Stimulated activated CD4-positive, alpha-beta T cell treated with anti-CD3 and anti-CD28 coated beads, Interleukin-1b, Interleukin-23, amount 100 ng/mL, for 48 hours (primary cell): ENCODE results near the gene KITLG.
"Not testable (repeated sequence)": the region's sequence is repeated elsewhere in the genome, so short reads cannot be mapped to it uniquely, and the experiment has no call there.

Experiments used
- DNase-seq: peaks from one replicate; pipeline ENCODE4 v3.0.0-alpha.2; 2020

KITLG gene, protein sequence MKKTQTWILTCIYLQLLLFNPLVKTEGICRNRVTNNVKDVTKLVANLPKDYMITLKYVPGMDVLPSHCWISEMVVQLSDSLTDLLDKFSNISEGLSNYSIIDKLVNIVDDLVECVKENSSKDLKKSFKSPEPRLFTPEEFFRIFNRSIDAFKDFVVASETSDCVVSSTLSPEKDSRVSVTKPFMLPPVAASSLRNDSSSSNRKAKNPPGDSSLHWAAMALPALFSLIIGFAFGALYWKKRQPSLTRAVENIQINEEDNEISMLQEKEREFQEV

DNA sequence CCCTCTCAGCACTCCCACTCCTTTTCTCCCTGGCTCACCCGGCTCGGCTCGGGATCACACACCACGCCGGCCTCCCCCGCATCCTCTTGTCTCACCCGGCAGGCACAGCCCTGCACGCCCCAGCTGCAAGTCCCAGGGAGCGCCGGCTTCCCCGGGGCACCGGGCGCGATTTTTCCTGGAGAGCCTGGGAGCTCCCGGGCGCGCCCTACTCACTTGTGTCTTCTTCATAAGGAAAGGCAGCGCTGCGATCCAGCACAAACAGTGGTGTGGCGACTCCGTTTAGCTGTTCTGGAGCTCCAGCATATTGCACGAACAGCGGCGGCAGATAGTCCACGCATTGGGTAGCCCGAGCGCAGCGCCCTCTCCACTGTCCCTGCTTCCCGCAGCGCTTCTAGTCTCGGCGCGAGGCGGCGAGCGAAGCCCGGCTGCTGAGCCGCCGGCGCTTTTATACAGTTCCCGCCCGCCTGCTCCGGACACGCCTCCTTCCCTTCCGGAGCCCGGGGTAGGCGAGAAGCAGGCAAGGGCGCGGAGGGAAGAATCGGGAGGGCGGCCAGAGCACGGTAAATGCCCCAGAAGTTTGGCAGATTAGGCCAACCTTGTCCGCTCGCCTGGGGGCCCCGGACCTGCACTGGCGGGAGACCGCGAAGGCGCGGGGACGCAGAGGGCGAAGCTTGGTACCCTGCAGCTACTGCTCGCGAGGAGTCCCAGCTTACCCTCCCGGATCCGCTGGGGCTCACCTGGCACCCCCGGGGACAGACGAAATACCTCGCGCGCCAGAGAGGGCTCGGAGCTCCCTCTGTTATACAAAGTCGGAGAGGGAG, at the start of gene KITLG:
TSS of gene KITLG (minus strand) at position 421 of the 821 bp plus-strand sequence. CDS start at position 228, 193 bp downstream.
- DNase-seq: peak; percentile 30

DNA sequence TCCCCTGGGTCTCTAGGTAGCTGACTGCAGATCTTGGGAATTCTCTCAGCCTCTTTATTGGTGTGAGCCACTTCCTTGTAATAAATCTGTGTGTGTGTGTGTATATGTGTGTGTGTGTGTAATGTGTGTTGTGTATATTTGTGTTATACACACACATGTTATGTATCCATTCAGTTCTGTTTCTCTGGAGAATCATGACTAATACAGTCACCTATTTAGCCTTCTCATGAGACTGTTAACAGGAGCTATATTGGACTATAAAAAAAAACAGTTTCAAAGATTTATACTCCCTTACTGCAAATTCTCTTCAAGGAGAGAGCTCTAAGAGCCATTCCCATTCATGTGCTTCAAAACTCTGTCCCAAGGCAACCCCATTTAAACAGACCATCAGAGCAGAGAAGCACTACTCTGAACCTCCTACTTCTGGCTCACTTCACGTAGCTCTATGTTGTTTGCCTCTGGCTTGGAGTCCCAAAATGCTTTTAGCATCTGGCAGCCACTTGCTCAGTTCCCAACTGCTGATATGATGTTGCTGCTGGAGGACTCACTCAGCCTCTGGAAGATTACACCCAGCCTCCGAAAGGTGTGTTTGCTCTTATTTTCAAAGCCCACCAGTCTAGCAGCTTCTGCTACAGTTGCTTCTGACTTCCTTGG, 48.7 kb upstream of the KITLG start:
- no peak for DNase-seq

DNA sequence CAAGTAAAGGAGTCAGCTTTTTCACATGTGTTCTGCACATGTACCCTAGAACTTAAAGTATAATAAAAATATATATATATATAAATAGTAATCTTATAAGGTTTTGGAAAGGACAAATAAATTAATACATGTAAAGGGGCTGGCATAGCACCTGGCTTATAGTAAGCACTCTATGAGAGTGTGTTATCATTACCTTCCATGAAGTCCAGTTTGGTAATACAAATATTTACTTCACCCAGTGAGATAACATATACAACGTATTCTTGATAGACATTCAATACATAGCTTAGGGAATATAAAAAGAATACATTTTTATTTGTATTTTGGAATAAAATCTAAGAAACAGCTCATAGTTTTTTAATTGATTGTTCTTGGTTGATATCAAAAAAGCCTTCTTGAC, 47.8 kb upstream of the KITLG start:
- not testable (repeated sequence) for DNase-seq

DNA sequence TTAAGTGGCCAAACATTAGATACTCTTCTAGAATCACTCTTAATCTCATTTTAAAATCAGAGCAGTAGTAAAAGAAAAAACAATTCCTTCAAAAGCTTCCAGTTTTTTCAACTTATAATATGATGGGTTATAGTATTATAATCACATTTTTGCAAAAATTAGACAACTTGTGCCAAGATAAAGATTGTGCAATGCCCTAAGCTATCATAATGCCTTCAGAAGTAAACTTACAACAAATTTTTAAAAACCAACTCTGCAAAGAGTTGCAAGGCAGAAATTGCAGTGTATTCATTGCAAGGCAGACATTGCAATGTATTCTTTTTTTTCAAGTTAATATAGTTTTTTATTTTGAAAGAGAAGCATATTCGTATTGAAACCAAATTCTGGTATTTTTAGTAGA, 47.2 kb upstream of the KITLG start:
- DNase-seq: no peak

DNA sequence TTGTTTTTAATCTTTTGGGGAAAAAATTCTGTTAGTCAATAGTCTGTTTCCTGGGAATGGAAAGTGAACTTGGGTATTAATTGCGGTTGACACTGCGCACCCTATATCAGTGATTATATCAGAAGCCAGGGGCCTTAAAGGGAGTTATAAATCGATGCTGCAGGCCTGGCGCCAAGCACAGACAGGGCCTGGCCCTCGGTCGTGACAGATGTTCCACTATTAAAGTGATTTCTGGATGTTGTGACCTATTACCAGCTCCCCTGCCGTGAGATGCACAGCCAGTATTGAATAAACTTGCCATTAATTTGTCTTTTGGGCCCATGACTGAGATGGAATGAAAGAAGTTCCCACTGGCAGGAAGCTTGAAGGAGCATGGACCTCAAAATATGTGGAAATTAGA, 45.1 kb upstream of the KITLG start:
- no peak for DNase-seq

DNA sequence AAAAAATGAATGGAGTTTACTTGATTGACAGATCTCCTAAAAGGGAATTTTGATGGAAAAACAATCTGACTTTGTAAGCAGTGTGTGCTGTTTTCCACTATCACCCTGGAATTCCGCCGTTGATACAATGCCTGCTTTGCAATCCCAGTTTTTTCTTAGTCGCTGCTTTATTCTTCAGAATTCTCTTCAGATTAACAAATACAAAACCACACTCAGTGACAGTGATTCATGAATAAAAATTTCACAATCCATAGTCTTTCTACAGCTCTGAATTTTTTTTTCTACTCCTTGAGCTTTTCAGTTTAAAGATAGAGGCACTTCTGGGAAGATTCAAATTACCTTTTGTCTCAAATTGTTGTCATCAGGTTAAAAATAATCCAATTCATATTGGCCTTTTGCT, 44.6 kb upstream of the KITLG start:
- DNase-seq: no peak

DNA sequence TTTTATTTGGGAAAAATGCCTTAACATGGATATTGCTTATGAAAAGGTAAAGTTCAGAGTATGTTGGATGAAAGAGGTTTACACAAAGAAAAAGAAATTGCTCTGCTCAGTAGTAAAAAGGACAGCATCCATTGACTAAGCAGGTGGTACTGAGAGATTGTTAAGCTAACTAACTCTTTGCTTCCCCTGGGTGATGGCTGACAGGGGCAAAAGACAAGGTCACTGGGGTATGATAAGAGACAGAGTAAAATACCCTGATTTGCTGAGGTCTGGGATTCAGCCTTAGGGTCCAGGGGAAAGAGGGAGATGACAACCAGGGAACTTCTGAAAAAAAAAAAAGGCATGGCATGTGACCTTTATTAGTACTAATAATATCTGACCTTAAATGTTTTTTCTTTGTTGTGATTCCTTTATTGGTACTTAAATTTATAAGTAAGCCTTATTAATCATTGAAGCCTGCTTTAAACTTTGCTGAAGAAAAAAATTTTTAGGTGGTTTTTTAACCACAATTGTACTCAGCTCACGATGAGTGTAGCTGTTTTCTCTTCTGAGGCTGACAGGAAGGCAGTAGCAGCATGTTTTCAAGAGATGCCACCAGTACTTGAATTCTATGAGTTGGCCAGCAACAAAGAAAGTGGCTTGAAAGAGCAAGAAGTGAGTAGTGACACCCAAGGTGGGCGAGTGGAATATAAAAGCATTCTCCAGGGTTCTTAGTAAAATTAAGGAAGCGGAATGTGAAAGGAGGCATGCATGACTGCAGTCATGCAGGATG, 43.7 kb upstream of the KITLG start:
- no peak for DNase-seq

DNA sequence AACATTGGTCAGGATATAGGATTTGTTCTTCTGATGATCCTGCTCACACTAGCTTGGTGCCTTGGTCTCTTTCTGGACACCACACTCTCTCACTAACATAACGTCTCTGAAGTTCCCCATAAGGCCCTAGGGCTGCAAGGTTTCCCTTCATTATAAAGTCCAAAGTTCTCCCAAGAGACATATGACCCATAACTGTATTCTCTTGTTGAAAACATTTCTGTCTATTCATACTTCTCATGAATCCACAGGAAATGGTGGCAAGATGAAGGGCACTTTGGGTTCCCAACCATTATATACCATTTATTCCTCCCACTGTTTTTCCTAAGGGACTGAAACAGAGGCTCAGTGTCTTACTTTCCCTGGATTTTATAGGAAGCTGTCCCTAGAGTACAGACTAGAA, 37.1 kb upstream of the KITLG start:
- DNase-seq: no peak

DNA sequence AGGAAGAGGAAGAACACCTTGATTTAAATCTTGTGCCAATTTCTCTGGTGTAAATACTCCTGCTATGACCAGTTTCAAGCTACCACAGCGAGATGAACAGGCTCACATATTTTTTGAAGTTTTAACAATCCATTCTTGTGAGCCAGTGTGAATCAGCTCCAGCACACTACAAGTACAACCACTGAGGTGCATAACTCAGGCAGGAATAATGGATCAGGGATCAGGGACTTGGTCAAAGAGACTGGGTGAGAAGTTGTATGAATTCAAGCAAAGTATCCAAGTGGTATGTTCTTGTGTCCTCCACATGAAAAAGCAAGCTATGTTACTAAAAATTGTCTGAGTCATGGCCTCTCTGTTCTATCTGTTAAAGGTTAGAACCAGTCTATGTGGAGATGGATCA, 35.2 kb upstream of the KITLG start:
- DNase-seq: no peak

DNA sequence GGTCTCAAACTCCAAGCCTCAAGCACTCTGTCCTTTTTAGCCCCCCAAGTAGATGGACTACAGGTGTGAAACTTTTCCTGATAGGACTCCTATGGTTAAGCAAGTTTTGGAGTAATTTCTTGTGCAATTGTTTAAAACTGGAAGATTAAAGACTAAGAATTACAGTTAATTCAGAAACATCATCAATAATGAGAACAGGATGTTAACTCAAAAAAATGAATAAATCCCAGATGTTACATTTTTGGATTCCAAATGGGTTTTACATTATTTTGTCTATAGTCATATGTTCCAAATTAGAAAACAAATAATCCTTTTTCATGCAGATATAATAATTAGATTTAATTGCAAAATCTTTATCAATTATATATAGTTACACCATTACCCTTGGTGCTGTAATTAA, 24.4 kb upstream of the KITLG start:
- DNase-seq: no peak

DNA sequence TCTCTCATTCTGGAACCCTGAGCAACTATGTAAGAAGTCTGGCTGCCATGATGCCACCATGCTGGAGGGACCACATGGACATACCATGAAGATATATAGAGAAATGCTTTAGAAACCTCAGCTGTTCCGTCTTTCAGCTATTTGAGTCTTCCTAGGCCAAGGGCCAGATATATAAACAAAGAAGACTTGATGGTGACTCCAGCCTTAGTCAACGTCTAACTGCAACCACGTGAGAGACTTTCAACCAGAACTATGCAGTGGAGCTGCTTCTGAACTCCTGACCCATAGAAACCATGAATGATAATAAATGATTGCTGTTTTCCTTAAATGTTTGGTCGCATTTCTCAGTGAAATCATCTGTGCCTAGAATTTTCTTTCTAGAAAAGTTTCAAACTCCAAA, 20.0 kb upstream of the KITLG start:
- no peak for DNase-seq

DNA sequence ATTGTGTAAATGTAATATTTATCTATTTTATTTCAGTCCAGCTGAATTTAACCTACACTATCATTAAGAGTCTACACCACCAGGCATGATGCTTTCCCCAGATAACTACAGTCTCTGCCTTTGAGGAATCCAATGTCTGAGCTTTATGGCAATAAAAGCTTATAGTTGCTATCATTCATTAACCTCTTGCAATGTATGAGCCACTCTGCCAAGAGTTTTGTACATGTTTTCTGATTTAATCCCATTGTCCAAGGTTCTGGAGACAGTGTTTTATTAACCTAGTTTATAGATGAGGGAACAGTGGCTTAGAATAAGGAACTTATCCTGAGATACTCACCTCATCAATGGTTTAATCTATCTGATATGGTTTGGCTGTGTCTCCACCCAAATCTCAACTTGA, 17.1 kb upstream of the KITLG start:
- DNase-seq: no peak

DNA sequence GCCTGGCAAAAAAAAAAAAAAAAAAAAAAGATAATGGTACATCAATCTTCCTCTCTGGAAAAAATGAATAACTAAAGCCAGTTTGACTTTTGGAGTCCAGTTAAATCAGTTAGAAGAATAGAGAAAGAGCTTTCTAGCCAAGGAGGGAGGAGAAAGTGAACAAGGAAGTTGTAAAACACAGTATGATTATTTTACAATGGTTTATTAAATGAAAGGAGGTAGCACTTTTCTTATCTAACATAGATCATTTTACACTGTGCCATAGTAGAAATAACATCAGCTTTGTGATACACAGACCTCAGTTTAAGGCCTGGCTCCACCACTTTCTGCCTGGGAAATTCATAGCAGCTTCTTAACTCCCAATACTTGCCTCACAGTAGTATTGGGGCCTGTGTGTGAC, 15.4 kb upstream of the KITLG start:
- no peak for DNase-seq

DNA sequence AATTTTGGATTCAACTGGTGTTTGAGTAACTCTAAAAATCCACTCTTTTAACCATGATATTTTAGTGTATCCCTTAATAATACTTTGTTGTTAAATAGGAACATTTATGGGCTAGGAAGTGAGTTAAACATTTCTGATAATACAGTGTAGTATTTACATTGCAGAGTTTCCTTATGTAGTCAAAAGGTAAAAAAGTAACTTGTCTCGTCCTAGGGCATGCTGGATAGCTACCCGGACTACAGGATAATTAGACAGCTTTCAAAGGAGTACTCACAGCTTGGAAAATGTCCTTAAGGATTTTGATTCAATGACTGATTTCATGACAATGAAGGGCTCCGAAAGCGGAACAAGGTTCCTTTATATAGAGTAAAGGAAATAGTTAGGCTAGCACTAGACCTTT, 14.5 kb upstream of the KITLG start:
- DNase-seq: no peak

DNA sequence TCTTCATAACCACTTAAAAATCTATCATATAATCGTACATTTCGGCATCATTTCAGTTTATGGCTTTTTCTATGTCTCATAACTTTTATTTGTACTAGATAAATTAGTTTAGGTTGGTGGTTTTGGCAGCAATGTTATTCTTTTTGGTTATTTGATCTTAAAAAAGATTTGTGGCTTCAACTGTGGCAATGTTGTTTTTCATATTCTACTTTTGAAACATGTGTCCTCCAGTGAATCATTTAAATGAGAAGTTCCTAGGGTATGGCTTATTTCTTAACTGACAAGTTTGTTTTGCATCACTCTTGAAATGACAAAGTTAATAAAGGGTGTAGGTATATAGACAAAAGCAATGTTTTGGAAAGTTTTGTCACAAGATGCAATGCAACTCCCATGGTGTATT, 11.1 kb upstream of the KITLG start:
- no peak for DNase-seq

DNA sequence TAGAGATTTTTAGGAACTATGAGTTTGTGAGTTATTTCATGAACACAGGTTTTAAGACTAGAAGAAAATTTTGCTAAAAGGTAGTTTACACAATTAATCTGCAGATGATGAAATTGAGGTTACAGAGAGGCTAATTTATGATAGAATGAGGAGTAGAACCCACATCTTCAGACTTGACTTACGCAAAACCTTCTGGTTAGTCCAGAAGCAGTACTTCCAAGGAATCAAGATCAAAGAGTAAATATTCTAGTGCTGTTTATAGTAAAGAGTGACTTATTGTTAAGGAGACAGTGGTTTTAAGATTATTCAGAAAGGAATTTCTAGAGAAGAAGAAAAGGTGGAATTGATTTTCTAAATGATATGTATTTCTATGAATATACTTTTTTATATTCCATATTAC, 10.6 kb upstream of the KITLG start:
- DNase-seq: no peak

DNA sequence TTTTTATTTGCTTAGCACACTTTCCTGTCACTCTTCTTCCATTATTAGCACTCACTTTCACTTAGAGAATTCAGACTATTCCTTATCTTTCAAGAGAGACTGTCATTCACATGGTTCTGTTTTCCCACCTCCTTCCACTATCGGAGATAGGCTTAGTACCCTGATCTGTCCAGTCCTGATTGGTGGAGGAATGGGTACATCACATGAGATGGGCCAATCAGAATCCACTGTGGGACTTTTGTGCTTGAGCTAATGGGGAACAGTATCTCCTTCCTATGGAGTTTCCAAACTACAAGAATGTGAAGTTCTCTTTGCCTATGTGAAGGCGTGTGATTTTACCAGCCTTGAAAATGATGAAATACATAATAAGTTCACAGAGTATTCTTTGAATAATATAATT, 4.8 kb upstream of the KITLG start:
- no peak for DNase-seq

DNA sequence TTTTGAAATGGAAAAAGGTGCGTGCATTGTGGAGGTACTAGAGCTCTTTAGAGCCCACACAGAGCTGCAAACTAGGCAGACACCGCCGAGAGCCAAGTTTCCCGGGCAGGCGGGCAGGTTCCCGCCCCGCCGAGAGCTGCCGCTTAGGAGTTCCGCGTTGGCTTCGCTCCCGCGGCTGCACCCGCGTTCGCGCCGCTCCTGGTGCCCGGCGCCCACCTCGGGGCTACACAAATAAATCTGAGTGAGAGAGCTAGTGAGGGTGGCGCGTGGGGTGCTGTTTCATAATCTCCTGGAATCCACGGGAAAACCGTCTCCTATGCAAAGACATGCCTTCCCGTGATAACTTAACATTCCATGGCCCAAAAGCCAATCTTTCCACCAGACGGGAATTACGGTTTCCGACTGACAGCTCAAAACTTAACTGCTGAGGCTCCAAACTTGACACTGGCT, 645 bp downstream of the KITLG start:
- no peak for DNase-seq

DNA sequence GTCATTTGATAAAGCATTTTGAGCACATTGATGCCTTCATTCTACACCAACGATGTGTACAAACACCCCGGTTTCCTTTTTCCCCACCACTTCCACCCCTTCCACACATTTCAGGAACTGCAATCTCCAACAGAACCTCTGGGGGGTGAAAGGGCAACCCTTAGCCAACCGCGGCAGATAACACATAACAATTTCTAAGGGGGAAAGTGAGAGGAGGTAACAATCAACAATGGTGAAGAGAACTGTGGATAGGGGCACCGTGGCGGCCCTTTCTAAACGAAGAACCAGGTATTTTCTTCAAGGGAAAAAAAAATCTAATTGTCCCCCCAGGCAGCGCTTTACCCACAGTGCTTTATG, 1.1 kb downstream of the KITLG start:
- no peak for DNase-seq

DNA sequence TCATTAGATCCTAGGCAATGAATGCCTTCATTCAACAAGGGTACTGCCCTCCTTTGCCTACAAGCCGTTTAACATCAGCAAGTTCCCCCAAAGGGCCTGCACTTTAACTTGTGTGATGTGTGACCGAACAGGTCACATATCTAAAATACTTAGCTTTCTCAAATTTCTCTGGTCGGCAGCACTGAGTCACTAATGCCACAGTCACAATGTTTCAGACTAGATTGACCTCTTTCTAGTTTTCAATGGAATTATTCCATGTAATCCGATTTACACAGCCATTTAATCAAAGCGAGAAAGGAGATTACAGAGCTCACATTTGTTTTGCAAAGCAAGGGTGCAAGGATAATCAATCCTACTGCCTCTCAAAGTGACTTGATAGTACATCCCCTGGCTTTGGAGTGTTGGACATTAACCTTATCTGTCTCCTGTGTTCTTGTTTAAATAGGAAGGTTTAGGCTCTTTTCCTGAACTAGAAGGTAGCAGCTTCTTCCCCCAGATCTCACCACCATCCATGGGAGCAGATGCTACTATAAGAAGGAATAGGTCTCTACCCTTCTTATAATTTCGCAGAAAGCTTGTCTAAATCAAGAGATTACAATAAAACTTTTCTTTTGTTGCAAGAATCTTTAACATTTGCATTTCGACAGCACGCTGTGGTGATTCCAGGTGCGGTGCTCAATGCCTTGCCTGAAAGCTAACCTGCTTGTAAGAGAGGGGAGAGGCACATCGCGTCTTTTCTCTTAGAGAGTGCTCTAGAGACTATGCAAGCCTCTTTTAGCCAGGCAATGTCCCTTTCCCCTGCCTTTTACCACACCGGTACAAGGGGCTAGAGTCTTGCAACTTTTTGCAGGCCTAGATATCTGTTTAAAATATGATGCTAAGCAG, 1.8 kb downstream of the KITLG start:
- DNase-seq: no peak

DNA sequence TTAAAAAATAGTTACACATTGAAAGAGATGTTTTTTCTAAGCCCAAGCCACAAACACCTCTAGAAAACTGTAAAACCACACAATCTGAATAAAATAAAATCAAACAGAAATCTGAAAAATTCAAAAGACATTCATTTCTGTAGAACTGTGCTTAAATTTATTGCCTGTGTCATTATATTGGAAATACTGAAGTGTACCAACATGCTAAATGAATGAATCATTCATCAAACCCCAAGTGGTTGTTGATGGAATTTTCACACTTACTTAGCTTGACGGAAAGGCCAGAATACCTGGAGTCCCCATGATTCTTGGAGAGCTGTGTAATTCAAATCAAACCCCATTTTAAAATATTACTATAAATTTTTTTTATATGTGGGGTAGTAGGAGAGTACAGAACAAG, 2.7 kb downstream of the KITLG start:
- no peak for DNase-seq

DNA sequence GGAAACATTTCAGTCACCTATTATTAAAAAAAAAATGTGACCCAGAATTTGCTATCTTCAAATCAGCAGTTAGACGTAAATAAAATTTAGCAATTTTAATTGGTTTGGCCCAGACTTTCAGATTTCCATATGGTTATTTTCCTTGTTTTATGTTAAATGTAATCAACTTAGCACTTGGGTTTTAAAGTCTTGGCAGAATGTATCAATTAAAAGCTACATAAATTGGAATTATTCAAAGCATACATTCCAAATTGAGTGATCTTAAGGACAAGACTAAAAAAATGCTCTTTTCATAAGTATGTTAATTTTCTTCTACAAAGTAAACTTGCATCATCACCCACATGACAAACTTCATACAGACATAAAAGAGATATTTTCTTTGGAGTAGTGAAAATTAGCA, 3.4 kb downstream of the KITLG start:
- DNase-seq: no peak
